ENCODE data around the gene TRIM68. TPM values are rescaled to one million over a fixed set of nuclear protein-coding genes. Genes with fewer than 3 reads are reported as not detected.

The TRIM68 gene
- total RNA-seq, 2 experiments from 2014 or later = 11.9 to 13.2 TPM

DNA sequence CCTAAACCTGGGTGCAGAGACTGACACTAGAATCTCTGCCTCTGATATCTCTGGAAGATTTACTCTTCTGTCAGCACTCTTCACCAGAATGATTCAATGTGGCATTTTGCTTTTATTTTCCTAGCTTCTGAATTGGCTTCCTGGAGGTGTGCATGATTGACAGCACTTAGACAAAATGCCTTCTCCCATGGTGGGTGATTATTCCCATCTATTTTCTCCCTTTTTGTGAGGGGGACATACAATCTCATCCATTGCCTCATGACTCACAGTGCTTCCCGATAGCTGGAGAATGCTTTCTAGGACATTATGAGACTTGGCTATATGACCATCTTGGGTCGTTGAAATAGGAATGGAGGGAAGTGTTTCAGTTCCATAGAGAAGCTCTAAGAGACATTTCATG, 4.0 kb upstream of the TRIM68 start:
- no TSS peak for BruUV-seq (replicated peaks)
- Histone ChIP-seq H3K9me2 (ENCODE audit: insufficient read depth, low read length) (no peaks in the 10 kb centered on the region), H3K9me3 (ENCODE audit: low read length) (peaks cover 8% of the 10 kb centered on the region; the same call in 1 of the 2 replicates), H2AFZ (ENCODE audit: low read length) (no peak overlapping the region), H3K36me3 (ENCODE audit: insufficient read depth, low read length) (no peaks in the 10 kb centered on the region), H3K4me1 (ENCODE audit: insufficient read depth, low read length, poor library complexity, severe bottlenecking) (peaks cover 16% of the 10 kb centered on the region), H3K27ac (ENCODE audit: low read depth, low read length, poor library complexity, severe bottlenecking) (no peak overlapping the region), H3K4me3 (ENCODE audit: low read depth, low read length, poor library complexity, severe bottlenecking) (no peak overlapping the region), H4K20me1 (ENCODE audit: insufficient read depth, low read length) (no peaks in the 10 kb centered on the region), H3K4me2 (ENCODE audit: low read length) (no peak overlapping the region), H3K79me2 (ENCODE audit: insufficient read depth, low read depth, low read length) (no peaks in the 10 kb centered on the region)
- ChIA-PET POLR2A (no interaction called here), CTCF (ENCODE audit: unreplicated experiment) (no interaction called here)
- intact Hi-C loops (cut with micrococcal nuclease; ENCODE audit: unreplicated experiment) = no loop called here
- no peak for TF ChIP-seq EZH2phosphoT487 (IDR thresholded peaks at IDR 0.05; ENCODE audit: borderline replicate concordance, low read depth, low read length)
- no peak for TF ChIP-seq CTCF (conservative IDR thresholded peaks at IDR 0.05; ENCODE audit: low read length)
- no peak for DNase-seq (ENCODE audit: low spot score)

GRCh38 chr11:4610258-4610935, 2.4 kb upstream of the TRIM68 start:
- peak overlapping the region; percentile 97 for H2AFZ ChIP-seq (ENCODE audit: low read length)
- no peaks in the 10 kb centered on the region for H3K79me2 ChIP-seq (ENCODE audit: insufficient read depth, low read depth, low read length)
- H3K4me3 ChIP-seq (ENCODE audit: low read depth, low read length, poor library complexity, severe bottlenecking) = no peak overlapping the region
- peaks cover 8% of the 10 kb centered on the region; the same call in 1 of the 2 replicates for H3K9me3 ChIP-seq (ENCODE audit: low read length)
- peaks cover 21% of the 10 kb centered on the region for H3K4me1 ChIP-seq (ENCODE audit: insufficient read depth, low read length, poor library complexity, severe bottlenecking)
- intact Hi-C loops (cut with micrococcal nuclease; ENCODE audit: unreplicated experiment) = no loop called here
- TF ChIP-seq CTCF (conservative IDR thresholded peaks at IDR 0.05; ENCODE audit: low read length) (no peak), EZH2phosphoT487 (IDR thresholded peaks at IDR 0.05; ENCODE audit: borderline replicate concordance, low read depth, low read length) (no peak)
- no peak overlapping the region for H3K27ac ChIP-seq (ENCODE audit: low read depth, low read length, poor library complexity, severe bottlenecking)
- CTCF ChIA-PET (ENCODE audit: unreplicated experiment) = no interaction called here
- peak; percentile 7 for DNase-seq (ENCODE audit: low spot score)
- peak overlapping the region; percentile 44 for H3K4me2 ChIP-seq (ENCODE audit: low read length)
- no TSS peak for BruUV-seq (replicated peaks)
- POLR2A ChIA-PET = no interaction called here
- 0 out of 2 replicates have a peak, but pooled peaks cover 1% of the 10 kb centered on the region for H3K36me3 ChIP-seq (ENCODE audit: insufficient read depth, low read length)
- H4K20me1 ChIP-seq (ENCODE audit: insufficient read depth, low read length) = no peaks in the 10 kb centered on the region
- no peaks in the 10 kb centered on the region for H3K9me2 ChIP-seq (ENCODE audit: insufficient read depth, low read length)

GRCh38 chr11:4607096-4607495, 935 bp downstream of the TRIM68 start:
- Histone ChIP-seq H3K4me1 (ENCODE audit: insufficient read depth, low read length, poor library complexity, severe bottlenecking) (peaks cover 21% of the 10 kb centered on the region), H2AFZ (ENCODE audit: low read length) (peak overlapping the region; percentile 97; the same call in 1 of the 2 replicates), H3K36me3 (ENCODE audit: insufficient read depth, low read length) (peaks cover 28% of the 10 kb centered on the region; the same call in 1 of the 2 replicates), H3K9me2 (ENCODE audit: insufficient read depth, low read length) (no peaks in the 10 kb centered on the region), H3K27ac (ENCODE audit: low read depth, low read length, poor library complexity, severe bottlenecking) (no peak overlapping the region), H3K9me3 (ENCODE audit: low read length) (peaks cover 8% of the 10 kb centered on the region; the same call in 1 of the 2 replicates), H4K20me1 (ENCODE audit: insufficient read depth, low read length) (no peaks in the 10 kb centered on the region), H3K79me2 (ENCODE audit: insufficient read depth, low read depth, low read length) (no peaks in the 10 kb centered on the region), H3K4me3 (ENCODE audit: low read depth, low read length, poor library complexity, severe bottlenecking) (peak overlapping the region; percentile 83), H3K4me2 (ENCODE audit: low read length) (peak overlapping the region; percentile 76)
- POLR2A ChIA-PET = interaction anchor here (1.0 kb wide), 1 partner anchor 12 kb away, joined by 3 read pairs; no protein-coding TSS in a partner anchor
- CTCF ChIA-PET (ENCODE audit: unreplicated experiment) = no interaction called here
- DNase-seq (ENCODE audit: low spot score) = no peak
- intact Hi-C loops (cut with micrococcal nuclease; ENCODE audit: unreplicated experiment) = no loop called here
- BruUV-seq (replicated peaks) = TSS peak; percentile 66
- TF ChIP-seq CTCF (conservative IDR thresholded peaks at IDR 0.05; ENCODE audit: low read length) = no peak
- TF ChIP-seq EZH2phosphoT487 (IDR thresholded peaks at IDR 0.05; ENCODE audit: borderline replicate concordance, low read depth, low read length) = no peak

Measured in OCI-LY7 (cell line).